Astrocyte of the cerebellum (primary cell): Measurements from ENCODE around the gene PSMD11.

ENCODE experiments used
- DNase-seq: peaks from one replicate; pipeline ENCODE4 v3.0.0-alpha.2; 2011; ENCODE audit warnings: low read depth
- H3K4me3 ChIP-seq: 2 replicates; pipeline ENCODE4 v1.5.1; 2011; ENCODE audit warnings: mild to moderate bottlenecking, low read depth, low read length, moderate library complexity
- CTCF ChIP-seq: IDR thresholded peaks from 2 replicates; pipeline ENCODE4 v1.5.1; 2012; ENCODE audit warnings: low read length, low read depth, moderate library complexity, mild to moderate bottlenecking; ENCODE audit errors: missing control alignments
- in situ Hi-C: cut with HindIII; loops from 2 replicates; pipeline ENCODE4 v1.10.0; 2017; ENCODE audit warnings: low sequenced_read_pairs

PSMD11 gene

DNA sequence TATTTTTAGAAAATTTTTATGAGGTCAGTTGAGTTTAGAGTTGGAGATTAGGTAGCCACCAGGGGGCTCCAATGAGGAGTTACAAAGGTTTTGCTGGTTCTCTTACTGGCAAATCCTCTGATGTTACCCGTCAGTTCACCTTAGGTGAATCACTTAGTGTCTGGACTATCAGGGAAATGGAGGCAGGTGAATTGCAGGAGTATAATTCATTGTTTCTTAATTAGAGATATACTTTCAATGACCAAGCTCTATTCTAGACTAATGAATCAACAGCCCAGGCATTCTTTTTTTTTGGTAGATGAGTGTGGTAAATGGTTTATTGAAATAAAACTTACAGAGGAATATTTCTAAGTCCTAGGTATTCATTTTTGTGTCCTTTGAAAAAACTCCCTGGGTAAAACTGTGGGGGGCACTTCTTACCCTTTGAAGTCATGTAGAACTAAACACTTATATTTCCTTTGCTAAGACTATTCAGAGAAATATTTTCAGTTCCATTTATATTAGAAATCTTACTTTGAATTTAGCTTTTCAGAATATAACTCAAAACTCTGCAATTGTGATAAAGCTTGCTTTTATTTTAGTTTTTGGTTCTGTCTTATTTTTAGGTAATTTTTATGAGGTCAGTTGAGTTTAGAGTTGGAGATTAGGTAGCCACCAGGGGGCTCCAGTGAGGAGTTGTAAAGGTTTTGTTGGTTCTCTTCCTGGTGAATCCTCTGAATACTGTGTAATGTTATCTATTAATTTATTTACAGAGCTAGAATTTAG, 17.7 kb downstream of the PSMD11 start:
- no peak overlapping the region for H3K4me3 ChIP-seq
- in situ Hi-C loops = loop anchor here (5.0 to 25.0 kb wide), 2 partner anchors 90 to 300 kb away; no protein-coding TSS in a partner anchor
- peak; percentile 29 for DNase-seq
- peak; percentile 75 for TF ChIP-seq CTCF

DNA sequence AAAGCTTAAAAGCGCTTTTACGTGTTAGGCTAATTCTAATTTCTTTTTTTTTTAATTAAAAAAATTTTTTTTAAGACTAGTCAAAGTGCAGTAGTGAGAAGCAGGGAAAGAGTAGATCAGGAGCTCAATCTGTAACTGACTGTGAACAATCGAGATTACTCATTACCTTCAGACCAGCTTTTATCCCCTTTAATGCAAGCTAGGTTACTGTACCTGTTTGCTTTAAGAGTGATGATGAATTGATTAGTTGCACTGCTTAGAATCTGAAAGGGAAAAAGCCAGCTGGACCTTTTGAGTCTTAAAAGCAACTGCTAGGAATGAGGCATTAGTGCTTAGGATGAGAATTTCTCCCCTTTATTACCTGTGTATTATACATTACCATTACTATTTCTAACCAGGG, 19.0 kb downstream of the PSMD11 start:
- TF ChIP-seq CTCF = no peak
- in situ Hi-C loops = loop anchor here (5.0 to 25.0 kb wide), 2 partner anchors 89 to 299 kb away; no protein-coding TSS in a partner anchor
- no peak overlapping the region for H3K4me3 ChIP-seq
- DNase-seq = no peak

DNA sequence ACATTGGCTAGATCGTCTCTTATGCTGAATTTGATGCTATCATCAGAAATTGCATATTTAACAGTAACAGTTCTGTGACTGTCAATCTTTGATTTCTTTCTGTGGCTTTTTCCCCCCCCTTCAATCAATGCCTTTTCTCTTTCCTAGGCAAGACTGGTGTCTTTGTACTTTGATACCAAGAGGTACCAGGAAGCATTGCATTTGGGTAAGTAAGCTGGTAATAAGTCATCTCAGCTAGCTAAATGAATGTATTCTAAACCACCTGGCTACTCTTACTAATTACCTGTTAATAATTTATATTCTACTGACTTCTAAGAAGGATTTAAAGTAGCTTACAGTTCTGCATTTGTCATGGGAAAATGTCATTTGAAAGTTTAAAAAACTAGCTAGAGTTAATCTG, 20.1 kb downstream of the PSMD11 start:
- in situ Hi-C loops = loop anchor here (5.0 to 25.0 kb wide), 2 partner anchors 88 to 298 kb away; no protein-coding TSS in a partner anchor
- no peak for DNase-seq
- TF ChIP-seq CTCF = no peak
- H3K4me3 ChIP-seq = no peak overlapping the region

DNA sequence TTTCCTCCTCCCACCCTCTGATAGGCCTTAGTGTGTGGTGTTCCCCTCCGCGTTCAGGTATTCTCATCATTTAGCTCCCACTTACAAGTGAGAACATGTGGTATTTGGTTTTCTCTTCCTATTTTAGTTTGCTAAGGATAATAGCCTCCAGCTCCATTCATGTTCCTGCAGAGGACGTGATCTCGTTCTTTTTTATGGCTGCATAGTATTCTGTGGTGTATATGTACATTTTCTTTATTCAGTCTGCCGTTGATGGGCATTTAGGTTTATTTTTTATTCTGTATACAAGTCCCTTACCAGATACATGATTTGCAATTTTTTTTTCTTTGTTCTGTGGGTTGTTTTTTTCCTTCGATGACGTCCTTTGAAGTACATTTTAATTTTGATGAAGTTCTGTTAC, 23.6 kb downstream of the PSMD11 start:
- no peak for TF ChIP-seq CTCF
- no peak for DNase-seq
- H3K4me3 ChIP-seq = no peak overlapping the region
- in situ Hi-C loops = loop anchor here (25.0 kb wide), 1 partner anchor 294 kb away; no protein-coding TSS in a partner anchor

DNA sequence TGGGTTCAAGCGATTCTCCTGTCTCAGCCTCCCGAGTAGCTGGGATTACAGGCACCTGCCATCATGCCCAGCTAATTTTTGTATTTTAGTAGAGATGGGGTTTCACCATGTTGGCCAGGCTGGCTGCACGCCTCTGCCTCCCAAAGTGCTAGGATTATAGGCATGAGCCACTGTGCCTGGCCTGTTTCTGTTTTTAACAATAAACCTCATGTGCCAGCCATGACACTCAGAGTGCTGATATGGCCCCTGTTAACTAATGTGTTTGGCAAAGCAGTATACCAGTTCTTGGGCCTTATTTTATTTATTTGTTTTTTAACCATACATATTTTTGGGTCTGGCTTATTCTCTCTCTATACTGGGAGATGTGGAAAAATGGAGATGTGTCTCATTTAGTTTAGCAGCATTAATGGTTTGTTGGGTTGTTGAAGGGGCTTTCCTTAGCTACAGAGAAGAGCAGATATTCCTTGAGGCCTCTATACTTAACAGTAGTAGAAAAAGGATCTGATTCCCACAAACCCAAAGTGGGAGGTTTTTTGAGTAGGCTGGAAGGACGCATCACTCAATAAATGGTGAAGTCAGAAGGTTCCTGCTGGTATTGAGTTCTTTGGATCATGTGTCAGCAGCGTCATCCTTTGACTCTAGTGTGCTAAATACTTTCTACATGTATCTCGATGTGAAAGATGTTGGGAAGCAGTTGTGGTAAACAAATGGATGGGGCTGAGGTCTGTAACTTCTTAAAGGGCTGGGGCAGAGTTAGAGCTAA, 26.3 kb downstream of the PSMD11 start:
- in situ Hi-C loops = loop anchor here (25.0 kb wide), 1 partner anchor 292 kb away; no protein-coding TSS in a partner anchor
- DNase-seq = no peak
- TF ChIP-seq CTCF = no peak
- H3K4me3 ChIP-seq = no peak overlapping the region

DNA sequence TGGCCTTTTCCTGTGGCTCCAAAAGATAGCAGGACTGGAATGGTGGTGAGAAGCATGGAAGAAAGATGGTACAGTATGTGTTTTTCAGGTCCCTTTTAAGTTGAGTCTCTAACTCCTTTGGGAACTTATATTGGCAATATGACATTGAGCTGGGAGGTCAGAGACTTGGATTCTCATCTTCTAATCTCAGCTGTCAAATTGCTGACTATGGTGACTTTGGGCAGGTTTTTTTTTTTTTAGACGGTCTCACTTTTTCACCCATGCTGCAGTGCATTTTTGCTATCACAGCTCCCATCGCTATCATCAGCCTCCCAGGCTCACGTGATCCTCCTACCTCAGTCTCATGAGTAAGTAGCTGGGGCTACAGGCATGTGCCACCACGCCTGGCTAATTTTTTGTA, 27.3 kb downstream of the PSMD11 start:
- no peak for DNase-seq

More for the DNA sequence above, 27.3 kb downstream of the PSMD11 start:
- no peak overlapping the region for H3K4me3 ChIP-seq
- TF ChIP-seq CTCF = no peak
- in situ Hi-C loops = loop anchor here (25.0 kb wide), 1 partner anchor 291 kb away; no protein-coding TSS in a partner anchor
